ENCODE measurements around the gene LRRC4.

LRRC4 gene

DNA sequence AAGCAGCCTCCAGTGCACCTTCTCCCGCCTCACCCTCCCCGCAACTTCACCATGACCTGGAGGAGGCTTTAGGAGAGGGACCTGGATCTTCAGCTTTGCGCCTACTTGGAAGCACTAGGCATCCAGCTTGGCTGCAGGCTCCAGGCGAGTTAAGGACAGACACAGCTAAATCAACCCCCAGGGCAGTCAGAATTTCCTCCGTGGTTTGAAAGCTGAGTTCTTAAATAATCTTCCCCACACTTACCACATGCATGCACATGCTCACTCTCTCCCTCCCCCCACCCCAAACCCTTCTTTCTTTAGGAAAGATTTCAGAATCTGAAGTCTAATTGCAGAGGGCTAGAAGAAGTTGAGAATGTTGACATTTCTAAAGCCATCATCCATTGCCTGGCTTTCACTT is 36.7 kb upstream of the LRRC4 start:
- Mint-ChIP-seq H3K4me1 (peaks cover 56% of the 10 kb centered on the region), H3K27me3 (no peaks in the 10 kb centered on the region), H3K4me3 (no peak overlapping the region), H3K27ac (no peak overlapping the region), H3K9me3 (no peaks in the 10 kb centered on the region)
- no peak for ATAC-seq
- no peak for DNase-seq

- Mint-ChIP-seq H3K4me3 (no peak overlapping the region), H3K27me3 (no peaks in the 10 kb centered on the region), H3K9me3 (no peaks in the 10 kb centered on the region), H3K4me1 (peaks cover 58% of the 10 kb centered on the region), H3K27ac (no peak overlapping the region)
- no peak for ATAC-seq
- DNase-seq = no peak
Observed at GRCh38 chr7:128066858-128067257, 35.6 kb upstream of the LRRC4 start.

GRCh38 chr7:128066395-128066794 is 35.2 kb upstream of the LRRC4 start:
- DNase-seq (no peak), ATAC-seq (no peak)
- Mint-ChIP-seq H3K4me3 (no peak overlapping the region), H3K4me1 (peaks cover 53% of the 10 kb centered on the region), H3K27me3 (no peaks in the 10 kb centered on the region), H3K9me3 (no peaks in the 10 kb centered on the region), H3K27ac (no peak overlapping the region)

DNA sequence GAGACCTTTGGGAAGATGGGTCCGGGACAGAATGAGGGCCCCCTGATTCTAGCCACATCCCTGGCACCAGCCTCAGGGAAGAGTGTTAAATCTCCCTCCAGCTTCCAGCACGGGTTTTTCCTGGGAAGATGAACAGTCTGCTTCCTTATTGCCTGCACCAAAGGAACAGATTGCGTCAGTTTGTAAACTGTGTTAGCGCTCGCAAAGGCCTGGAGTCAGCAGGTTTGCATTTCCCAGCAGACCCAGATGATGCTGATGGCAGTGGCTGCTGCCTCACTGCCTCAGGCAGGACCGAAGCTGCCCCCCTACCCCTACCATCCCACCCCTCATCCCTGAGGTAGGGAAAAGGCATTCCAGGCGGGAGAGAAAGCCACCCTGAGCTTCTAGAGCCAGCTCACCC is 34.6 kb upstream of the LRRC4 start:
- DNase-seq = no peak
- Mint-ChIP-seq H3K9me3 (no peaks in the 10 kb centered on the region), H3K27me3 (no peaks in the 10 kb centered on the region), H3K27ac (no peak overlapping the region), H3K4me3 (no peak overlapping the region), H3K4me1 (peaks cover 48% of the 10 kb centered on the region)
- ATAC-seq = no peak

DNA sequence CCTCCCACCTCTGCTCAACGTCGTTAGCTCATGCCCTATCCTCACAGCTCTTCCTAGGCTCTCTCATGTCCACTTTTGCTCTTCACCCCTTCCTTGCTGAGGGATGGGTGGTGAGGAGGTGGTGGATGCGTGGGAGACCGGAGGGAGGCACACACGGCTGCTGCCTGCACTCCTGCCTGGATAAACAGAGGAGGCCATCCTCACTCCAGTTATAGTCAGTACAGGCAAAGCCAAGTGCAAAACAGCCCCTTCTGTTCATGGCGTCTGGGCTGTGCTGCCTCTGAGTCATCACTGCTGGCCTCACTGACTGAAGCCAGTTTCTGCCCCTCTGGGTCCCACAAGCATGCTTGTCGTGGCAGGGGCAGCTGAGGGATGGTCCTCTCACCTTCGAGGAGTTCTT is 31.9 kb upstream of the LRRC4 start:
- Mint-ChIP-seq H3K4me3 (no peak overlapping the region), H3K9me3 (no peaks in the 10 kb centered on the region), H3K4me1 (peaks cover 63% of the 10 kb centered on the region), H3K27ac (no peak overlapping the region), H3K27me3 (no peaks in the 10 kb centered on the region)
- DNase-seq = no peak
- no peak for ATAC-seq

GRCh38 chr7:128060018-128060417 is 28.8 kb upstream of the LRRC4 start:
- H3K27me3 Mint-ChIP-seq = no peaks in the 10 kb centered on the region
- peaks cover 59% of the 10 kb centered on the region for H3K4me1 Mint-ChIP-seq
- ATAC-seq = no peak
- no peaks in the 10 kb centered on the region for H3K9me3 Mint-ChIP-seq
- peak overlapping the region in 1 of 2 donors; percentile 86 for H3K27ac Mint-ChIP-seq
- DNase-seq = no peak
- H3K4me3 Mint-ChIP-seq = no peak overlapping the region

- peak overlapping the region in 1 of 2 donors; percentile 6 for H3K4me3 Mint-ChIP-seq
Observed at GRCh38 chr7:128059143-128059988, 28.1 kb upstream of the LRRC4 start.

GRCh38 chr7:128057909-128058308 is 26.7 kb upstream of the LRRC4 start:
- DNase-seq (no peak), ATAC-seq (peak; percentile 16)
- Mint-ChIP-seq H3K27me3 (no peaks in the 10 kb centered on the region), H3K4me1 (peaks cover 42% of the 10 kb centered on the region), H3K9me3 (no peaks in the 10 kb centered on the region), H3K4me3 (no peak overlapping the region), H3K27ac (no peak overlapping the region)

More at GRCh38 chr7:128059143-128059988, 28.1 kb upstream of the LRRC4 start:
- no peaks in the 10 kb centered on the region for H3K27me3 Mint-ChIP-seq
- peak overlapping the region; percentile 85 to 86 for H3K27ac Mint-ChIP-seq
- peaks cover 55% of the 10 kb centered on the region for H3K4me1 Mint-ChIP-seq
- DNase-seq (peak in 1 of 2 donors; percentile 12), ATAC-seq (peak; percentile 86)
- H3K9me3 Mint-ChIP-seq = no peaks in the 10 kb centered on the region

DNA sequence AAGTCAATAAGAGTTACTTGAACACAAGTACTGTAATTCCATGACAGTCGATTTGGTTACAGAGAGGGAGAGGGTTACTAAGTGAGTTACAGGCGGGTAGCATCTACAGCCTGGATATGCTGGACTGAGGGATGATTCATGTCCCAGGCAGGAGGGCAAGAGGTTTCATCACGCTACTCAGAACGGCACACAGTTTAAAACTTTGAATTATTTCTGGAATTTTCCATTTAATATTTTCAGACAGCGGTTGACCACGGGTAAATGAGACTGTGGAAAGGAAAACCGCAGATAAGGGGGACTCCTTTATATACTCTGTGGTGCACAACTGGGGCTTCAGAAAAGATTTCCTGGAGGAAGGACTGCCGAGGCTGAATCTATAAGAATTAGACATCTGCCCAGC is 25.7 kb upstream of the LRRC4 start:
- H3K27me3 Mint-ChIP-seq = no peaks in the 10 kb centered on the region
- peaks cover 50% of the 10 kb centered on the region for H3K4me1 Mint-ChIP-seq
- DNase-seq = no peak
- H3K9me3 Mint-ChIP-seq = no peaks in the 10 kb centered on the region
- H3K27ac Mint-ChIP-seq = no peak overlapping the region
- ATAC-seq = no peak
- no peak overlapping the region for H3K4me3 Mint-ChIP-seq

DNA sequence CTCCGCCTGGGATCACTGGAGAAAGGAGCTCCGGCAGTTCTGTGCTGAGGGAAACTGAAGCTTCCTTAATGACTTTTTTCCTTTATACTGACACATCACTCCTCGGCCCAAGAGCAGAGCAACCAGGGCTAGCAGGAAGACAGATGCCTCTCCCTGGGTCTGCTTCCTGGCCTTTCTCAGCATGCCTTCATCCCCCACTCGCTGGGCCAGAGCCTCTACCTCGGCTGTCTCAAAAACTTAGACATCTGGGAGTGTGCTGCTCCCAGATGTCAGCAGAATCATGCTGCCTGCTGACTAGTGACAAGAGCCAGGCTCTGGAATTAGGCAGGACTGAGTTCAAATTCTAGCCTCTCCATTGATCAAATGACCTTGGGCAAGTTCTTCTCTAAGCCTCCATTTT is 24.4 kb upstream of the LRRC4 start:
- ATAC-seq = no peak
- Mint-ChIP-seq H3K4me1 (peaks cover 57% of the 10 kb centered on the region), H3K27ac (no peak overlapping the region), H3K4me3 (no peak overlapping the region), H3K9me3 (no peaks in the 10 kb centered on the region), H3K27me3 (no peaks in the 10 kb centered on the region)
- no peak for DNase-seq

- Mint-ChIP-seq H3K9me3 (no peaks in the 10 kb centered on the region), H3K4me3 (no peak overlapping the region), H3K27me3 (no peaks in the 10 kb centered on the region), H3K27ac (no peak overlapping the region), H3K4me1 (peaks cover 49% of the 10 kb centered on the region)
- ATAC-seq = no peak
- no peak for DNase-seq
Observed at GRCh38 chr7:128054511-128054910, 23.3 kb upstream of the LRRC4 start.

DNA sequence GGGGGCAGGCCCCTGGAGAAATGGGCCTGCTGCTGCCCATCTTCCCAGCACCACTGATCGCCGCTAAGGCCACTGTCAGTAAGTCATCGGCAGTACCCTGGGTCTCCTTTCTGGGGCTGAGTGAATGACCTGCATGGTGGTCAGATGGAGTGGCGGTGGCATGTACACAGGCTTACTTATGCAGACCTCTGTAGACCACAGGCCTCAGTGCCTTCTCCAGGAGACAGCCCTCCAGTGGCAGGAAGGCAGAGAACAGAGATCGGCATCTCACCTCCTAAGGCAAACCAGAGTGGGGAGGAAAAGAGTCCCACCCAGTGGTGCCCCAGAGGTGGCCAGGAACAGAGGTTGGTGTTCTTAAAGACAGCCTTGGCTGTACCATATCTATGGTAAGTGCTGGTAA is 22.8 kb upstream of the LRRC4 start:
- Mint-ChIP-seq H3K9me3 (no peaks in the 10 kb centered on the region), H3K4me3 (no peak overlapping the region), H3K27me3 (no peaks in the 10 kb centered on the region), H3K4me1 (peaks cover 49% of the 10 kb centered on the region), H3K27ac (no peak overlapping the region)
- ATAC-seq (no peak), DNase-seq (no peak)

GRCh38 chr7:128053023-128053422 is 21.8 kb upstream of the LRRC4 start:
- no peaks in the 10 kb centered on the region for H3K9me3 Mint-ChIP-seq
- no peaks in the 10 kb centered on the region for H3K27me3 Mint-ChIP-seq
- H3K4me3 Mint-ChIP-seq = no peak overlapping the region
- peak overlapping the region in 1 of 2 donors; percentile 60 for H3K27ac Mint-ChIP-seq
- ATAC-seq (no peak), DNase-seq (no peak)
- peaks cover 44% of the 10 kb centered on the region for H3K4me1 Mint-ChIP-seq

DNA sequence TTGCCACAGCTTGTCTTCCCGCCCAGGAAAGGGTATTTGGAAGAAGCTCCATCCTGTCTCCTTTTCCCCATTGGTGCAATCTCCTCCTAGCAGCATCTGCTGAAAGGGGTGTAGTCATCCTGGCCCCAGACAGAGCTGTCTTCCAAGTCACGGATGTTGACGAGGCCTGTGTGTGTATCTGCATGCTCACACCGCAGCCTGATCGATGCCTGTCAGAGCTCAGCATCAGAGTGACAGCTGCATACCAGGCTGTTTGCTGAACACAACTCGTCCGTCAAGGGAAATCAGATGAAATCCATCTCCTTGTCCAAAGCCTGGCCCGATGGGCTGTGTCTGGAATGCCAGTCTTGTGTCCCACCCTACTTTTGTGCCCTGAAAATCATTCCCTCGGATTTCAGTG is 21.2 kb upstream of the LRRC4 start:
- no peak overlapping the region for H3K4me3 Mint-ChIP-seq
- no peaks in the 10 kb centered on the region for H3K9me3 Mint-ChIP-seq
- peak overlapping the region in 1 of 2 donors; percentile 65 for H3K27ac Mint-ChIP-seq
- peaks cover 38% of the 10 kb centered on the region for H3K4me1 Mint-ChIP-seq
- DNase-seq (no peak), ATAC-seq (no peak)
- H3K27me3 Mint-ChIP-seq = no peaks in the 10 kb centered on the region

- no peaks in the 10 kb centered on the region for H3K9me3 Mint-ChIP-seq
- no peak overlapping the region for H3K4me3 Mint-ChIP-seq
- no peak for DNase-seq
- H3K27ac Mint-ChIP-seq = no peak overlapping the region
- H3K4me1 Mint-ChIP-seq = peaks cover 32% of the 10 kb centered on the region
- ATAC-seq = no peak
- H3K27me3 Mint-ChIP-seq = no peaks in the 10 kb centered on the region
Observed at GRCh38 chr7:128045766-128046165, 14.5 kb upstream of the LRRC4 start.

DNA sequence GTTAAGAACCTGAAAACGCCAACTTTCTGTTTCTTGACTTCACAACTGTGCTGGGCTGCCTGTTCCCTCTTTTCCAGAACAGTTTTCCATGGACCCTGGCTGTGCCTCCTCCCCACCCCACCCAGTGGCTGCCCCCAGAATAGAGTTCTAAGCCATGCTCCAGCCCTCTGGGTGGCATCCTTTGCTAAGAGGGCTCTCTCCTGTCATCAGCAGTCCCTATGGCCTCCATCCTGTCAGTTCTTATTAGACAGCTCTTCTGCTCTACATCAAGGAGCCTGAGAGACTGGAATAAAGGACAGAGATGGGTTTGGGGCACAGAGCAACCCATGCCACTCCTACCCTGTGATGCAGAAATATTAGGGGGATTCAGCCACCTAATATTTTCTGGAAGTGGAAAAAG is 13.9 kb upstream of the LRRC4 start:
- DNase-seq (no peak), ATAC-seq (no peak)
- Mint-ChIP-seq H3K27ac (peak overlapping the region in 1 of 2 donors; percentile 11), H3K27me3 (no peaks in the 10 kb centered on the region), H3K4me1 (peaks cover 32% of the 10 kb centered on the region), H3K9me3 (no peaks in the 10 kb centered on the region), H3K4me3 (no peak overlapping the region)

- no peak overlapping the region for H3K27ac Mint-ChIP-seq
- H3K27me3 Mint-ChIP-seq = no peaks in the 10 kb centered on the region
- DNase-seq = no peak
- H3K4me3 Mint-ChIP-seq = no peak overlapping the region
- no peaks in the 10 kb centered on the region for H3K9me3 Mint-ChIP-seq
- peaks cover 24% of the 10 kb centered on the region for H3K4me1 Mint-ChIP-seq
- ATAC-seq = no peak
Observed at GRCh38 chr7:128044064-128044463, 12.8 kb upstream of the LRRC4 start.
